Nucleus accumbens (tissue), 56 donors: ENCODE measurements around the gene TACSTD2.
"Not testable (repeated sequence)": the region's sequence is repeated elsewhere in the genome, so short reads cannot be mapped to it uniquely, and the experiment has no call there.

ENCODE experiments used
- DNase-seq, 56 donors: peaks; one replicate each; lab custom pipeline; 2025; lab: John Stamatoyannopoulos, UW

The TACSTD2 gene

GRCh38 chr1:58570094-58570493, 7.0 kb downstream of the TACSTD2 start:
- DNase-seq, result no peak

- DNase-seq, result no peak
Measured at GRCh38 chr1:58568911-58569310, 8.1 kb downstream of the TACSTD2 start.

- no peak for DNase-seq
Measured at GRCh38 chr1:58568271-58568860, 8.7 kb downstream of the TACSTD2 start.

GRCh38 chr1:58566339-58566738, 10.7 kb downstream of the TACSTD2 start:
- no peak for DNase-seq

GRCh38 chr1:58563715-58564114, 13.3 kb downstream of the TACSTD2 start:
- not testable (repeated sequence) for DNase-seq

GRCh38 chr1:58561633-58562032, 15.4 kb downstream of the TACSTD2 start:
- DNase-seq, result no peak

- no peak for DNase-seq
Measured at GRCh38 chr1:58555393-58555792, 21.7 kb downstream of the TACSTD2 start.

- DNase-seq, result no peak
Measured at GRCh38 chr1:58551186-58552140, 25.6 kb downstream of the TACSTD2 start.

- not testable (repeated sequence) for DNase-seq
Measured at GRCh38 chr1:58549291-58549690, 27.8 kb downstream of the TACSTD2 start.

- no peak for DNase-seq
Measured at GRCh38 chr1:58548371-58548770, 28.7 kb downstream of the TACSTD2 start.

GRCh38 chr1:58546520-58547308, 30.3 kb downstream of the TACSTD2 start, which contains the start of gene OMA1:
Gene OMA1 (minus strand): TSS chr1:58546726. CDS start chr1:58539294, 7,432 bp downstream.
- DNase-seq, result peak; percentile 67 to 96 (median 92)

GRCh38 chr1:58545591-58546519, 31.2 kb downstream of the TACSTD2 start:
- peak in 52 of 56 donors; percentile 29 to 87 (median 78) for DNase-seq

GRCh38 chr1:58543260-58543659, 33.8 kb downstream of the TACSTD2 start:
- no peak for DNase-seq

GRCh38 chr1:58539553-58539952, 37.5 kb downstream of the TACSTD2 start:
- DNase-seq, result no peak

- DNase-seq, result no peak
Measured at GRCh38 chr1:58538821-58539220, 38.2 kb downstream of the TACSTD2 start.

- not testable (repeated sequence) for DNase-seq
Measured at GRCh38 chr1:58531842-58532241, 45.2 kb downstream of the TACSTD2 start.

- DNase-seq, result no peak
Measured at GRCh38 chr1:58529284-58529683, 47.8 kb downstream of the TACSTD2 start.

- no peak for DNase-seq
Measured at GRCh38 chr1:58528518-58528917, 48.5 kb downstream of the TACSTD2 start.
